ENCODE results near the gene LCN10. TPM values are rescaled to one million over a fixed set of nuclear protein-coding genes. Genes with fewer than 3 reads are reported as not detected.
A peak's percentile ranks its signal among the peaks of the same experiment; 100 is the strongest.

The LCN10 gene
- total RNA-seq, 1 experiment from 2014 or later: 1.5 TPM

GRCh38 chr9:136723362-136723976, 19.3 kb downstream of the LCN10 start:
- H2BK120ac ChIP-seq (ENCODE audit: low read depth, low read length, poor library complexity, severe bottlenecking): no peak overlapping the region

More at GRCh38 chr9:136723362-136723976, 19.3 kb downstream of the LCN10 start:
- Histone ChIP-seq H3K9me3 (ENCODE audit: control insufficient read depth, low read depth, low read length) (no peaks in the 10 kb centered on the region), H2AFZ (ENCODE audit: low read length) (no peak overlapping the region), H3K79me1 (ENCODE audit: insufficient read depth, low read depth, low read length, poor library complexity, severe bottlenecking) (peaks cover 6% of the 10 kb centered on the region), H3K27me3 (ENCODE audit: insufficient read depth, low read length) (no peaks in the 10 kb centered on the region), H3K23ac (ENCODE audit: insufficient read length, low read depth, low read length) (no peak overlapping the region), H3K23me2 (ENCODE audit: insufficient read length, low read depth, low read length, poor library complexity, severe bottlenecking) (peaks cover 5% of the 10 kb centered on the region), H3K14ac (ENCODE audit: insufficient read depth, low read length) (no peak overlapping the region), H3K9ac (ENCODE audit: extremely low read depth, insufficient read length, low read length) (no peak overlapping the region), H3K4me1 (ENCODE audit: insufficient read depth, low read length) (no peaks in the 10 kb centered on the region), H3T11ph (ENCODE audit: low read length) (no peak overlapping the region), H3K56ac (ENCODE audit: insufficient read length, low read depth, low read length) (no peak overlapping the region), H3K4me2 (ENCODE audit: insufficient read depth, insufficient read length, low read length) (no peak overlapping the region), H4K20me1 (ENCODE audit: control insufficient read depth, insufficient read depth, insufficient read length) (no peaks in the 10 kb centered on the region), H2BK20ac (ENCODE audit: low read depth, low read length, poor library complexity, severe bottlenecking) (no peak overlapping the region), H2AK5ac (ENCODE audit: insufficient read length, low read length) (no peak overlapping the region), H2BK15ac (ENCODE audit: low read depth, low read length) (no peak overlapping the region), H3K4ac (ENCODE audit: low read depth, low read length) (no peak overlapping the region), H4K5ac (ENCODE audit: insufficient read length, low read depth, low read length) (no peak overlapping the region), H2BK12ac (ENCODE audit: insufficient read length, low read depth, low read length) (no peak overlapping the region), H3K18ac (ENCODE audit: insufficient read length, low read depth, low read length) (no peak overlapping the region), H4K91ac (ENCODE audit: insufficient read length, low read depth, low read length) (no peak overlapping the region), H3K79me2 (ENCODE audit: insufficient read depth, low read length) (peaks cover 11% of the 10 kb centered on the region; the same call in 1 of the 2 replicates), H2BK5ac (ENCODE audit: insufficient read length, low read length) (no peak overlapping the region), H4K8ac (replicated peaks; ENCODE audit: insufficient read length, low read depth, low read length) (no peak overlapping the region), H3K27ac (ENCODE audit: insufficient read length, low read depth, low read length) (no peak overlapping the region)
- no CpG with 5 or more reads among the region's 32 CpGs for WGBS (ENCODE audit: extremely low coverage, insufficient read length, low lambda C conversion rate)
- Mint-ChIP-seq H3K4me3 (no peak overlapping the region), H3K4me1 (peaks cover 13 to 23% of the 10 kb centered on the region in 2 experiments), H3K27me3 (ENCODE audit: low read depth) (no peaks in the 10 kb centered on the region; the same call in 1 of the 2 replicates), H3K36me3 (ENCODE audit: insufficient read depth in 1 of 3, low read depth in 3 of 3) (peaks cover 31 to 42% (median 41%) of the 10 kb centered on the region in 3 experiments), H3K9me3 (no peaks in the 10 kb centered on the region; a peak in 1 of 5 replicates), H3K27ac (peak overlapping the region in 1 of 3 experiments; percentile 34; a peak in 1 of 7 replicates)
- no peak for DNase-seq
- TF ChIP-seq CTCF (conservative IDR thresholded peaks at IDR 0.05): no peak
